SK-N-SH (cell line): Measurements from ENCODE around the gene C5orf24. TPM values are rescaled to one million over a fixed set of nuclear protein-coding genes. Genes with fewer than 3 reads are reported as not detected.
A peak's percentile ranks its signal among the peaks of the same experiment; 100 is the strongest.

Source experiments
- CTCF ChIA-PET: fragments of 300-600, 350-600 bp; formaldehyde crosslinking; extraction: SDS; loops from one replicate; lab custom pipeline; 2021; lab: Yijun Ruan, JAX
- POLR2A ChIA-PET: fragments of 350-600 bp; sonication (Branson Sonifier 250); formaldehyde crosslinking; extraction: SDS; loops from one replicate; lab custom pipeline; 2020; ENCODE audit warnings: antibody characterized with exemption, inconsistent platforms; lab: Yijun Ruan, JAX
- DNase-seq: peaks from one replicate; pipeline ENCODE4 v3.0.0; 2012
- H2AFZ ChIP-seq: fragments of 200-600 bp; sonication (generic); 2 replicates; pipeline ENCODE4 v1.8.1; 2016; ENCODE audit warnings: antibody characterized with exemption, mild to moderate bottlenecking, low read depth
- H3F3A ChIP-seq: fragments of 200-600 bp; sonication (generic); replicated peaks from 2 replicates; pipeline ENCODE3; 2016; ENCODE audit warnings: antibody characterized with exemption, mild to moderate bottlenecking; ENCODE audit not compliant: insufficient read depth
- H3K27ac ChIP-seq, 2 experiments: fragments of 200-500 bp in 1 of 2; fragments of 200-600 bp in 1 of 2; sonication (Bioruptor generic) in 1 of 2; sonication (generic), shearing (Covaris generic) in 1 of 2; 2 replicates each; pipeline versions ENCODE4 v1.5.1 to v1.6.1; 2014 to 2016; ENCODE audit warnings: low read depth in 2 of 2, inconsistent platforms in 1 of 2, low read length in 1 of 2, mild to moderate bottlenecking in 1 of 2, mixed read lengths in 1 of 2
- H3K27me3 ChIP-seq: fragments of 200-600 bp; sonication (generic), shearing (Covaris generic); 2 replicates; pipeline ENCODE4 v1.6.1; 2016; ENCODE audit warnings: mixed run types; ENCODE audit not compliant: insufficient read depth
- H3K36me3 ChIP-seq, 2 experiments: fragments of 200-500 bp in 1 of 2; fragments of 200-600 bp in 1 of 2; sonication (Bioruptor generic) in 1 of 2; sonication (generic) in 1 of 2; replicated peaks in 1 of 2; 2 replicates each; pipeline versions ENCODE3 to v1.5.1; 2014 to 2016; ENCODE audit warnings: low read length in 1 of 2, mild to moderate bottlenecking in 1 of 2; ENCODE audit not compliant: insufficient read depth in 2 of 2, control insufficient read depth in 1 of 2
- H3K4me1 ChIP-seq, 2 experiments: fragments of 200-500 bp in 1 of 2; fragments of 200-600 bp in 1 of 2; sonication (Bioruptor generic) in 1 of 2; sonication (generic), shearing (Covaris generic) in 1 of 2; 2 replicates each; pipeline versions ENCODE4 v1.5.1 to v1.6.1; 2014 to 2016; ENCODE audit warnings: low read depth in 1 of 2, low read length in 1 of 2, mixed run types in 1 of 2; ENCODE audit not compliant: insufficient read depth in 2 of 2, control insufficient read depth in 1 of 2
- H3K4me2 ChIP-seq: fragments of 200-600 bp; sonication (generic), shearing (Covaris generic); 2 replicates; pipeline ENCODE4 v1.6.1; 2017; ENCODE audit warnings: mixed run types
- H3K4me3 ChIP-seq, 2 experiments: fragments of 200-500 bp in 1 of 2; fragments of 200-600 bp in 1 of 2; sonication (Bioruptor generic) in 1 of 2; sonication (generic), shearing (Covaris generic) in 1 of 2; 2 replicates each; pipeline versions ENCODE4 v1.5.1 to v1.8.1; 2014 to 2016; ENCODE audit warnings: low read depth in 2 of 2, inconsistent platforms in 1 of 2, low read length in 1 of 2, mild to moderate bottlenecking in 1 of 2, mixed read lengths in 1 of 2, moderate library complexity in 1 of 2
- H3K79me2 ChIP-seq: fragments of 200-600 bp; sonication (generic); 2 replicates; pipeline ENCODE4 v1.8.1; 2017; ENCODE audit warnings: mild to moderate bottlenecking; ENCODE audit not compliant: insufficient read depth
- H3K9ac ChIP-seq: fragments of 200-600 bp; sonication (generic); 2 replicates; pipeline ENCODE4 v1.6.1; 2017; ENCODE audit warnings: mixed run types
- H3K9me2 ChIP-seq: fragments of 200-600 bp; sonication (generic); 2 replicates; pipeline ENCODE4 v1.6.1; 2017; ENCODE audit warnings: mixed run types
- H3K9me3 ChIP-seq: fragments of 200-600 bp; sonication (generic); 2 replicates; pipeline ENCODE4 v1.6.1; 2017; ENCODE audit warnings: mixed run types, mild to moderate bottlenecking, moderate library complexity
- H4K20me1 ChIP-seq: fragments of 200-600 bp; sonication (generic); 2 replicates; pipeline ENCODE4 v1.6.1; 2017; ENCODE audit warnings: mild to moderate bottlenecking, mixed run types; ENCODE audit not compliant: insufficient read depth
- CHD2 ChIP-seq: fragments of 150-350 bp; IDR thresholded peaks from 2 replicates; pipeline ENCODE4 v1.6.1; 2018; ENCODE audit warnings: low read length; ENCODE audit not compliant: partially characterized antibody
- EP300 ChIP-seq, 2 experiments: IDR thresholded peaks; 2 replicates each; pipeline versions ENCODE4 v1.4.0 to v1.6.1; 2012; ENCODE audit warnings: borderline replicate concordance in 1 of 2, low read depth in 1 of 2, low read length in 1 of 2
- EZH2phosphoT487 ChIP-seq: fragments of 200-600 bp; sonication (generic); IDR thresholded peaks from 2 replicates; pipeline ENCODE4 v1.6.1; 2017; ENCODE audit warnings: low read depth, mixed run types, mild to moderate bottlenecking, antibody characterized with exemption, moderate library complexity, borderline replicate concordance
- FOSL2 ChIP-seq: IDR thresholded peaks from 2 replicates; pipeline ENCODE4 v1.4.0; 2012; ENCODE audit warnings: low read depth, mild to moderate bottlenecking, moderate library complexity, borderline replicate concordance
- GABPA ChIP-seq: IDR thresholded peaks from 2 replicates; pipeline ENCODE4 v1.4.0; 2012; ENCODE audit warnings: low read depth, mild to moderate bottlenecking
- GATA2 ChIP-seq: sonication (generic); formaldehyde crosslinking; IDR thresholded peaks from 2 replicates; pipeline ENCODE4 v1.5.0; 2020; ENCODE audit warnings: mild to moderate bottlenecking, missing genetic modification reagents
- IRF3 ChIP-seq: fragments of 150-350 bp; IDR thresholded peaks from 2 replicates; pipeline ENCODE4 v1.6.1; 2016; ENCODE audit warnings: mild to moderate bottlenecking, low read depth, low read length
- JUND ChIP-seq: IDR thresholded peaks from 2 replicates; pipeline ENCODE4 v1.4.0; 2012
- MAX ChIP-seq: IDR thresholded peaks from 2 replicates; pipeline ENCODE4 v1.4.0; 2012; ENCODE audit warnings: low read depth
- MXI1 ChIP-seq: IDR thresholded peaks from 2 replicates; pipeline ENCODE4 v1.6.1; 2012; ENCODE audit warnings: mild to moderate bottlenecking, low read depth, low read length, improper control_type of control experiment
- NFIC ChIP-seq: IDR thresholded peaks from 2 replicates; pipeline ENCODE4 v1.4.0; 2012; ENCODE audit warnings: borderline replicate concordance
- NRF1 ChIP-seq: IDR thresholded peaks from 2 replicates; pipeline ENCODE4 v1.6.1; 2012; ENCODE audit warnings: low read depth, mild to moderate bottlenecking, low read length
- PBX3 ChIP-seq: IDR thresholded peaks from 2 replicates; pipeline ENCODE4; 2012
- POLR2AphosphoS5 ChIP-seq: IDR thresholded peaks from 2 replicates; pipeline ENCODE4 v1.6.1; 2012; ENCODE audit warnings: low read depth, low read length
- RCOR1 ChIP-seq: fragments of 150-350 bp; IDR thresholded peaks from 2 replicates; pipeline ENCODE4 v1.6.1; 2017; ENCODE audit warnings: antibody characterized with exemption, low read length
- RFX5 ChIP-seq: IDR thresholded peaks from 2 replicates; pipeline ENCODE4 v1.6.1; 2012; ENCODE audit warnings: mild to moderate bottlenecking, improper control_type of control experiment, low read length
- RXRA ChIP-seq: IDR thresholded peaks from 2 replicates; pipeline ENCODE4 v1.4.0; 2012; ENCODE audit warnings: low read depth, mild to moderate bottlenecking, borderline replicate concordance
- SIN3A ChIP-seq: IDR thresholded peaks from 2 replicates; pipeline ENCODE4 v1.6.1; 2012; ENCODE audit warnings: low read depth, mild to moderate bottlenecking, low read length, moderate library complexity, borderline replicate concordance
- SMC3 ChIP-seq: IDR thresholded peaks from 2 replicates; pipeline ENCODE4 v1.6.1; 2012; ENCODE audit warnings: low read depth, low read length, improper control_type of control experiment
- TAF1 ChIP-seq: IDR thresholded peaks from 2 replicates; pipeline ENCODE4 v1.6.1; 2012; ENCODE audit warnings: low read depth, mild to moderate bottlenecking, low read length, moderate library complexity, borderline replicate concordance
- TCF12 ChIP-seq: IDR thresholded peaks from 2 replicates; pipeline ENCODE4 v1.4.0; 2012
- TEAD4 ChIP-seq: IDR thresholded peaks from 2 replicates; pipeline ENCODE4 v1.4.0; 2012; ENCODE audit warnings: mild to moderate bottlenecking, borderline replicate concordance; ENCODE audit not compliant: insufficient read depth
- YY1 ChIP-seq: IDR thresholded peaks from 2 replicates; pipeline ENCODE4 v1.4.0; 2012; ENCODE audit warnings: low read depth, mild to moderate bottlenecking
- WGBS: methylation state at CpG from one replicate; pipeline ENCODE4 v1.1.6; 2017; ENCODE audit warnings: low lambda C conversion rate; 5-methylcytosine and 5-hydroxymethylcytosine counted together
- polyA plus RNA-seq, 3 experiments: library from polyadenylated mRNA; depleted of rRNA; stranded (reverse); fragments of >200 nt; gene quantifications; 2 replicates each; pipeline ENCODE4 v1.2.3, GENCODE V29; 2012

Gene C5orf24
- polyA plus RNA-seq, 1 of the 3 experiments (the other 2 are of a cell fraction): 21.8 TPM

- TF ChIP-seq GATA2: no peak
- peak; percentile 100 for TF ChIP-seq YY1
- peak; percentile 16; the same call in 1 of the 2 replicates for TF ChIP-seq TCF12
- no peak for TF ChIP-seq FOSL2
- no peak; the same call in 1 of the 2 replicates for TF ChIP-seq GABPA
- TF ChIP-seq EZH2phosphoT487: no peak
- no peak for TF ChIP-seq RXRA
- no peak for TF ChIP-seq SMC3
- 0 out of 4 replicates have a peak, but pooled peaks of 1 of the 2 experiments have one; percentile 14 for TF ChIP-seq EP300 (IDR thresholded peaks at IDR 0.05; ENCODE audit: borderline replicate concordance in 1 of 2, low read depth in 1 of 2, low read length in 1 of 2)
- no peak for TF ChIP-seq RFX5
- no peak for TF ChIP-seq TEAD4
- TF ChIP-seq TAF1: peak; percentile 97
- TF ChIP-seq RCOR1: no peak
- TF ChIP-seq MAX: peak; percentile 72
Measured at GRCh38 chr5:134873987-134874830, 28.4 kb downstream of the C5orf24 start, which contains the start of gene TXNDC15 (continued).

- DNase-seq: peak; percentile 67
Measured at GRCh38 chr5:134874831-134875655, 29.3 kb downstream of the C5orf24 start.

More at GRCh38 chr5:134874831-134875655, 29.3 kb downstream of the C5orf24 start:
- H3K36me3 ChIP-seq: peaks cover 0 to 4% of the 10 kb centered on the region in 2 experiments
- POLR2A ChIA-PET: interaction anchor here (1.3 to 1.8 kb wide), 6 partner anchors 10 to 116 kb away, joined by 4 to 17 read pairs (median 8); partner anchors contain the start of genes C5orf24, DDX46 and PCBD2
- H3K79me2 ChIP-seq: peaks cover 48% of the 10 kb centered on the region
- H3K9ac ChIP-seq: peak overlapping the region; percentile 92
- H3F3A ChIP-seq: peaks cover 14% of the 10 kb centered on the region
- no peaks in the 10 kb centered on the region for H3K9me2 ChIP-seq
- no peaks in the 10 kb centered on the region for H3K9me3 ChIP-seq
- H3K27ac ChIP-seq: peak overlapping the region; percentile 89
- H3K4me3 ChIP-seq: peak overlapping the region; percentile 70 to 78
- peaks cover 9 to 22% of the 10 kb centered on the region in 2 experiments; a peak in 2 of 4 replicates for H3K4me1 ChIP-seq
- H4K20me1 ChIP-seq: no peaks in the 10 kb centered on the region
- no peaks in the 10 kb centered on the region for H3K27me3 ChIP-seq
- CTCF ChIA-PET: interaction anchor here (1.3 to 3.4 kb wide), 3 partner anchors 13 to 30 kb away, joined by 4 to 18 read pairs (median 6); partner anchors contain the start of gene PCBD2
- peak overlapping the region; percentile 63 for H2AFZ ChIP-seq
- WGBS: 3% methylated on average over 20 of the region's 20 CpGs
- TF ChIP-seq PBX3 (peak; percentile 27; the same call in 1 of the 2 replicates), MXI1 (peak; percentile 41; the same call in 1 of the 2 replicates), NFIC (no peak), RCOR1 (peak; percentile 48; the same call in 1 of the 2 replicates), SIN3A (peak; percentile 31; the same call in 1 of the 2 replicates), FOSL2 (peak; percentile 58; the same call in 1 of the 2 replicates), TCF12 (peak; percentile 48; the same call in 1 of the 2 replicates), TAF1 (peak; percentile 15; the same call in 1 of the 2 replicates), GABPA (no peak), CHD2 (peak; percentile 11), GATA2 (no peak), JUND (peak; percentile 45), EP300 (IDR thresholded peaks at IDR 0.05; ENCODE audit: borderline replicate concordance in 1 of 2, low read depth in 1 of 2, low read length in 1 of 2) (no peak), POLR2AphosphoS5 (peak; percentile 65), MAX (peak; percentile 52; the same call in 1 of the 2 replicates), IRF3 (no peak), NRF1 (no peak)
- H3K4me2 ChIP-seq: peak overlapping the region; percentile 87
